Mesothelial cell of epicardium (in vitro differentiated cells): Measurements from ENCODE around the gene CDC27. TPM values are rescaled to one million over a fixed set of nuclear protein-coding genes. Genes with fewer than 3 reads are reported as not detected.
"Not testable (repeated sequence)": the region's sequence is repeated elsewhere in the genome, so short reads cannot be mapped to it uniquely, and the experiment has no call there.

Experiments
- DNase-seq, 2 experiments: peaks; one replicate each; pipeline ENCODE4 v3.0.0; 2021; ENCODE audit warnings: low spot score in 2 of 2; ENCODE audit not compliant: unreplicated experiment in 2 of 2
- H3K27ac Mint-ChIP-seq: 2 replicates; pipeline ENCODE4 v1.8.0; 2021; ENCODE audit warnings: mixed read lengths
- H3K27me3 Mint-ChIP-seq: 2 replicates; pipeline ENCODE4 v1.8.0; 2021; ENCODE audit warnings: low read depth, mixed read lengths
- H3K36me3 Mint-ChIP-seq: 2 replicates; pipeline ENCODE4 v1.8.0; 2021; ENCODE audit warnings: mixed read lengths
- H3K4me1 Mint-ChIP-seq: 2 replicates; pipeline ENCODE4 v1.8.0; 2021; ENCODE audit warnings: mixed read lengths
- H3K4me3 Mint-ChIP-seq: 2 replicates; pipeline ENCODE4 v1.8.0; 2021; ENCODE audit warnings: mild to moderate bottlenecking, moderate library complexity, mixed read lengths
- H3K9me3 Mint-ChIP-seq: 2 replicates; pipeline ENCODE4 v1.8.0; 2021; ENCODE audit warnings: mixed read lengths
- total RNA-seq: library from RNA; stranded (reverse); gene quantifications from 3 replicates; pipeline ENCODE4 v1.2.1, GENCODE V29; 2021
- TF ChIP-seq, protein P1 (sequence below): fragments of 200-600 bp; sonication (generic); IDR thresholded peaks from one replicate; pipeline ENCODE4 v1.5.0; 2021; ENCODE audit warnings: antibody characterized with exemption; ENCODE audit not compliant: unreplicated experiment

CDC27 gene
- total RNA-seq, 1 donor from 2014 or later: 91.4 TPM

- H3K9me3 Mint-ChIP-seq: no peaks in the 10 kb centered on the region
- TF ChIP-seq, protein P1, sequence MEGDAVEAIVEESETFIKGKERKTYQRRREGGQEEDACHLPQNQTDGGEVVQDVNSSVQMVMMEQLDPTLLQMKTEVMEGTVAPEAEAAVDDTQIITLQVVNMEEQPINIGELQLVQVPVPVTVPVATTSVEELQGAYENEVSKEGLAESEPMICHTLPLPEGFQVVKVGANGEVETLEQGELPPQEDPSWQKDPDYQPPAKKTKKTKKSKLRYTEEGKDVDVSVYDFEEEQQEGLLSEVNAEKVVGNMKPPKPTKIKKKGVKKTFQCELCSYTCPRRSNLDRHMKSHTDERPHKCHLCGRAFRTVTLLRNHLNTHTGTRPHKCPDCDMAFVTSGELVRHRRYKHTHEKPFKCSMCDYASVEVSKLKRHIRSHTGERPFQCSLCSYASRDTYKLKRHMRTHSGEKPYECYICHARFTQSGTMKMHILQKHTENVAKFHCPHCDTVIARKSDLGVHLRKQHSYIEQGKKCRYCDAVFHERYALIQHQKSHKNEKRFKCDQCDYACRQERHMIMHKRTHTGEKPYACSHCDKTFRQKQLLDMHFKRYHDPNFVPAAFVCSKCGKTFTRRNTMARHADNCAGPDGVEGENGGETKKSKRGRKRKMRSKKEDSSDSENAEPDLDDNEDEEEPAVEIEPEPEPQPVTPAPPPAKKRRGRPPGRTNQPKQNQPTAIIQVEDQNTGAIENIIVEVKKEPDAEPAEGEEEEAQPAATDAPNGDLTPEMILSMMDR: no peak
- no peak for DNase-seq
- peaks cover 29% of the 10 kb centered on the region for H3K4me1 Mint-ChIP-seq
- peak overlapping the region; percentile 98 for H3K27ac Mint-ChIP-seq
- H3K27me3 Mint-ChIP-seq: no peaks in the 10 kb centered on the region
- H3K36me3 Mint-ChIP-seq: no peaks in the 10 kb centered on the region
- peak overlapping the region; percentile 95 for H3K4me3 Mint-ChIP-seq
Measured at GRCh38 chr17:47188271-47188875, 722 bp downstream of the CDC27 start.

DNA sequence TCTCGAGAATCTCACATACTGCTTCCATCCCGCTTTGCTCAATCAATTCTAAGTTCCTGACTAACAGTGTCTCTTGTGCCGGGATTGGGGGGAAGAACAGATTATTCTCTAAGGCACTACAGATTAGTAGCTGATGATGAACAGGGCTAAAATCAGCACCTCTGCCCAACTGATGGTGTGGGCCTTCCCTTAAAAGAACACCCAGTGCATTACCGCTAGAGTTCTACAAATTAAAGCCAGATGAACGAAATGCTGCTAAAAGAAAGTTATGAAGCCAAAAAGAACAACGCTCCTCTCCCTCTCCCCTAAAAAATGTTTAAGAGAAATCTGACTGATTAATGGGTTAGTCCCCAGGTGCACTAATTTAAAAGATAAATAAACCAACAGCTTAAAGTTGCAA is 4.4 kb downstream of the CDC27 start:
- no peaks in the 10 kb centered on the region for H3K27me3 Mint-ChIP-seq
- peaks cover 6% of the 10 kb centered on the region for H3K36me3 Mint-ChIP-seq
- peak overlapping the region; percentile 35 for H3K27ac Mint-ChIP-seq
- DNase-seq: no peak
- peaks cover 27% of the 10 kb centered on the region for H3K4me1 Mint-ChIP-seq
- TF ChIP-seq, protein P1: no peak
- H3K9me3 Mint-ChIP-seq: no peaks in the 10 kb centered on the region
- peak overlapping the region; percentile 21 for H3K4me3 Mint-ChIP-seq

DNA sequence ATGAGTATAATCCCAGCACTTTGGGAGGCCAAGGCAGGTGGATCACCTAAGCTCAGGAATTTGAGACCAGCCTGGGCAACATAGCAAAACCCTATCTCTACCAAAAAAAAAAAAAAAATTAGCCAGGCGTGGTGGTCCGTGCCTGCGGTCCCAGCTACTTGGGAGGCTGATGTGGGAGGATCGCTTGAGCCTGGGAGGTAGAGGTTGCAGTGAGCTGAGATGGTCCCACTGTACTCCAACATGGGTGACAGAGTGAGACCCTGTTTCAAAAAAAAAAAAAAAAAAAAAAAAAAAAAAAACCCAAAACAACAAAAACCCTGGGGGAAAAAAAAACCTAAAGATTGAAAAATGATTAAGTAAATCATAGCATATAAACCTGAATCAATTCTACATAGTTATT is 8.1 kb downstream of the CDC27 start:
- not testable (repeated sequence) for H3K27ac Mint-ChIP-seq, DNase-seq, H3K27me3 Mint-ChIP-seq, H3K9me3 Mint-ChIP-seq, H3K4me3 Mint-ChIP-seq
- Mint-ChIP-seq H3K4me1 (peaks cover 10% of the 10 kb centered on the region), H3K36me3 (peaks cover 12% of the 10 kb centered on the region)

DNA sequence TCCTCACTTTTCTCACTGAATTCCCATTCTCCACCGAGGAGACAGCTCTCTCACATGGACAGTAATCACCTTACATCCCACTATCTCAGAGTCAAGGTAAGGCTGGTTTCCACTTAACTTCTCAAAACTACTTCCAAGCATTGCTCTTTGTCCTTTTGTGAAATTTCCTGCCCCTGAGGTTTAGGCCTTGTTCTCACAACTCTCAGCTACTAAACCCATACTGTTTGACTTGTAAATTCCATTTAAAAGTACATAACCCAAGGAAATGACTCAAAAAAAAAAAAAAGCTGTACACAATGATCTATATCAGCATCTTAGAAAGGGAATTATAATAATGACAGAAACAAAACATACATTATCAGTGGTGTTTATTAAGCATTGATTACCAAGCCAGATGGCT is 8.8 kb downstream of the CDC27 start:
- Mint-ChIP-seq H3K27me3 (no peaks in the 10 kb centered on the region), H3K4me3 (no peak overlapping the region), H3K27ac (peak overlapping the region; percentile 1), H3K9me3 (no peaks in the 10 kb centered on the region), H3K36me3 (peaks cover 12% of the 10 kb centered on the region), H3K4me1 (peaks cover 7% of the 10 kb centered on the region)
- no peak for DNase-seq
- TF ChIP-seq, protein P1: no peak

- TF ChIP-seq, protein P1: no peak
- Mint-ChIP-seq H3K4me3 (no peak overlapping the region), H3K27me3 (no peaks in the 10 kb centered on the region), H3K36me3 (peaks cover 17% of the 10 kb centered on the region), H3K27ac (no peak overlapping the region), H3K9me3 (no peaks in the 10 kb centered on the region), H3K4me1 (peaks cover 2% of the 10 kb centered on the region)
- DNase-seq: no peak
Measured at GRCh38 chr17:47179141-47179540, 10.0 kb downstream of the CDC27 start.

- peaks cover 2% of the 10 kb centered on the region for H3K4me1 Mint-ChIP-seq
Measured at GRCh38 chr17:47177261-47177660, 11.8 kb downstream of the CDC27 start.

More at GRCh38 chr17:47177261-47177660, 11.8 kb downstream of the CDC27 start:
- no peak overlapping the region for H3K27ac Mint-ChIP-seq
- DNase-seq: no peak
- H3K36me3 Mint-ChIP-seq: peaks cover 17% of the 10 kb centered on the region
- no peaks in the 10 kb centered on the region for H3K27me3 Mint-ChIP-seq
- TF ChIP-seq, protein P1: no peak
- no peak overlapping the region for H3K4me3 Mint-ChIP-seq
- H3K9me3 Mint-ChIP-seq: no peaks in the 10 kb centered on the region
